Measurements from ENCODE around the gene HECTD2.
"Not testable (repeated sequence)": the region's sequence is repeated elsewhere in the genome, so short reads cannot be mapped to it uniquely, and the experiment has no call there.

Gene HECTD2, protein sequence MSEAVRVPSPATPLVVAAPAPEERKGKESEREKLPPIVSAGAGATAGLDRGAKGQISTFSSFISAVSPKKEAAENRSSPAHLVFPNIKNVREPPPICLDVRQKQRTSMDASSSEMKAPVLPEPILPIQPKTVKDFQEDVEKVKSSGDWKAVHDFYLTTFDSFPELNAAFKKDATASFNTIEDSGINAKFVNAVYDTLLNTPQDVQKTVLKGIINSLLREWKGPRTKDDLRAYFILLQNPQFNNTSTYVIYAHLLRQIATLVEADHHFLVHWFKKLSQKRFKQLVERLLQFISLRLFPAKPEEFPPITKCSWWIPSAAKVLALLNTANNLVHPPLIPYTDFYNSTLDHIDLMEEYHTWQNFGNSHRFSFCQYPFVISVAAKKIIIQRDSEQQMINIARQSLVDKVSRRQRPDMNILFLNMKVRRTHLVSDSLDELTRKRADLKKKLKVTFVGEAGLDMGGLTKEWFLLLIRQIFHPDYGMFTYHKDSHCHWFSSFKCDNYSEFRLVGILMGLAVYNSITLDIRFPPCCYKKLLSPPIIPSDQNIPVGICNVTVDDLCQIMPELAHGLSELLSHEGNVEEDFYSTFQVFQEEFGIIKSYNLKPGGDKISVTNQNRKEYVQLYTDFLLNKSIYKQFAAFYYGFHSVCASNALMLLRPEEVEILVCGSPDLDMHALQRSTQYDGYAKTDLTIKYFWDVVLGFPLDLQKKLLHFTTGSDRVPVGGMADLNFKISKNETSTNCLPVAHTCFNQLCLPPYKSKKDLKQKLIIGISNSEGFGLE

DNA sequence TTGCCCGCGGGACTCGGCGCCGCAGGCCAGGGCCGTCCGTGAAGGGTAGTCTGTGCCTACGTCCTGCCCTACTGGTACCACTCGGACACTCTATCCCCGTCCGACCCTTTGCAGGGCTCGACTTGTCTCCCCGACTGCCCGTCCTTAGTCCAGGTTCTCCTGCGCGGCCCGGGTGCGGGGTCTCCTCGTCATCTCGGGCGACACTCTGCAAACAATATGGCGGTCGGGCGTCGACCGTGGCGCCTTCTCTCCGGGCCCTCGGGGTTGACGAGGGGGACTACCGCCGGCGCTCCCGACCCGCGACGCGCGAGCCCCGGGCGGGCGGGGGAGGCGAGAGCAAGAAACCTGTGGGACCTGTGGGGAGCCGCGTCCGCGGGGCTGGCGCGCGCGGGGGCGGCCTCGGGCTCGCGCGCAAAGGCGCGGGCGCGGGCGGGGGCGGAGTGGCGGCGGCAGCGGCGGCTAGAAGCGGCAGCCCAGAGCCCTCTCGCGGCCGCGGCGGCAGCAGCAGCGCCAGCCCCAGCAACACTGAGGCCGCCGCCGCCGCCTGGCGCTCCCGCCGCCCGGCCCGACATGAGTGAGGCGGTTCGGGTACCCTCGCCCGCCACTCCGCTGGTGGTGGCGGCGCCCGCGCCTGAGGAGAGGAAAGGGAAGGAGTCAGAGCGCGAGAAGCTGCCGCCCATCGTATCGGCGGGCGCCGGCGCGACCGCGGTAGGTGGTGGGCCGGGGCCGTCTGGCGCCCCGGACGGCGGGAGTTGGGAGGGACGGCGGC, at the start of gene HECTD2:
Gene HECTD2 (plus strand): TSS at position 476 of the 769 bp plus-strand sequence. CDS start 95 bp downstream, at position 571.
- peak; percentile 84 for DNase-seq

DNA sequence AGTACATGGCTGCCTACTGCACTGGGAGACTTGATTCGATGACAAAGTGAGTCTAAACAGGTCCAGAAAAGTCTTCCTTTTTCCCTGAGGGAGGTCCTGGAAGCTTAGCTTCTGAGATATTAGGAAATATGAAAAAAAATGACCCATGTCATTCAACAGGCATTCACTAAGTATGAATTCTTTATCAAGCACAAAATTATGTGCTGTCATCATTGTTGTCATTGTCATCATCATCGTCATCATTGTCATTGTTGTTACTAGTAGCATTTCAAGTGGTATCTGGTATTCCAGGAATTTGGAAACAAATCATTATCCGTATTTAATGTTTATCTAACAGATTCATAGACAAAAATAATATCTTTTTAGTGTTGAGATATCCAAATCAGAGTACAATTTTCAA, 49.7 kb upstream of the HECTD2 start:
- no peak for DNase-seq

DNA sequence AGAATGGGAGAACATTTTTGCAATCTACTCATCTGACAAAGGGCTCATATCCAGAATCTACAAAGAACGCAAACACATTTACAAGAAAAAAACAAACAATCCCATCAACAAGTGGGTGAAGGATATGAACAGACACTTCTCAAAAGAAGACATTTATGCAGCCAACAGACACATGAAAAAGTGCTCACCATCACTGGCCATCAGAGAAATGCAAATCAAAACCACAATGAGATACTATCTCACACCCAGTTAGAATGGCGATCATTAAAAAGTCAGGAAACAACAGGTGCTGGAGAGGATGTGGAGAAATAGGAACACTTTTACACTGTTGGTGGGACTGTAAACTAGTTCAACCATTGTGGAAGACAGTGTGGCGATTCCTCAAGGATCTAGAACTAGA, 44.6 kb upstream of the HECTD2 start:
- DNase-seq, result not testable (repeated sequence)

DNA sequence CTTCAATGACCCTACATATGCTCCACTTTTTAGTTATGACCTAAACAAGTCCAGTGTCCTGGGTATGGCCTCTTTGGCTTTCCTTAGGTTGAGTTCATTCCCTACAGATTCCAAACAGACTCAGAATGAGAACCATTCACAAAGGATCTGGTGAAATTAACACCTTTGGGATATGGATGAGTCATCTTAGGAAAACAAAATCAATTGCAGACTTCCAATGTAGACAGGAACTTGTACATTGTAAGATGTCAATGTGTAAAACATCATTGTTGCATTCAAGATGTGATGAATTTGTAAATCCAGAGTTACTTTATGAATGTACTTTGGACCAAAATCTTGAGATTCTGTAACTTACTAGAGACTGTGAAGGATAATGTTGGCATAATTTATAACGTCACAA, 43.4 kb upstream of the HECTD2 start:
- no peak for DNase-seq

DNA sequence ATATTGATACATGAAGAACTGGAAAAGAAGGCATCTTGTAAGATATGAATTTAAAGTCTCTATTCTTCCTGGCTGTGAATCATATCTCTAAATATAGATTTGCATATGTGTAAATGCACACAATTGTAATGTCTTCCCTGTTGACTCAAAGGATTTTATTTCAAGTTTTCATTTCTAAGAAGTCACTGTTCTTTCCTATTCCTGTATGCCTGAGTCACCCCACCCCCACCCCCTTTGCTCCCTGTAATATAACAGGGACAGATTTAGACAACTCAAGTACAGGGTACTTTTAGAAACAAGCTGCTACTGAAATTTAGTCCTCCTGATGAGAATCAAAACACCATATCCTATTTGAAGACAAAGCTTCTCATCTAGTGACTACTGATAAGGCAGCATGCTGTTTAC, 43.0 kb upstream of the HECTD2 start:
- no peak for DNase-seq

DNA sequence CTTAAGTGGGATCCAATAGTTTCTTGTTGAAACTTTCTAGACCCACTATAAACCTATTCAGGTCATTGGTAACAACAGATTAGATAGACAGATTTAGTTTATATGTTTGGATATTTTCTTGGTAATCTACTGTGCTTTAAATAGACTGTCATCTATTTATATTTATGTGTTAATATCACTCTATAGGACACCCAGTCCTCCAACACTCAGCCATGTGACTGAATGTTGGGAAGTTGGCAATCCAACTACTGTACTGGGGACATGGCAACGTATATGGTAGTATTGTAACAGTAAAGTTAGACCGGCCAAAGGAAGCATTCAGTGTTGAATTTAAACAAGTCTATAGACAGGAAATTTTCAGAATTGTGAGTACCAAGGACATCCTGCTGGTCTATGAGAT, 42.6 kb upstream of the HECTD2 start:
- no peak for DNase-seq

DNA sequence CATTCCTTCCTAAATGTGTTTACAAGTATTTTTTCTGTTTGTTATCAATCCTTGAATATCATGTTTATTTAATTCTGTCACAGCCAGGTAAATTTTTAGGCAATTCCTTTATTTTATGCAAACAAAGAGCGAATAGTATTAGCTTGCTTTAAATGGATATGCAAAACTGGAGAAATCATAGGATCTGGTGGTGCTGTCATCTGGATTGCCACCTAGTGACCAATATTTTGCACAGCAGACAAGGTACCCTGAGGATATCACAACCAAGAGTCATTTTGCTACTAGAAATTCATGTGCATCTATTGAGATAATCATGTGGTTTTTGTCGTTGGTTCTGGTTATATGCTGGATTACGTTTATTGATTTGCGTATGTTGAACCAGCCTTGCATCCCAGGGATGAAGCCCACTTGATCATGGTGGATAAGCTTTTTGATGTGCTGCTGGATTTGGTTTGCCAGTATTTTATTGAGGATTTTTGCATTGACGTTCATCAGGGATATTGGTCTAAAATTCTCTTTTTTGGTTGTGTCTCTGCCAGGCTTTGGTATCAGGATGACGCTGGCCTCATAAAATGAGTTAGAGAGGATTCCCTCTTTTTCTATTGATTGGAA, 40.1 kb upstream of the HECTD2 start:
- not testable (repeated sequence) for DNase-seq

DNA sequence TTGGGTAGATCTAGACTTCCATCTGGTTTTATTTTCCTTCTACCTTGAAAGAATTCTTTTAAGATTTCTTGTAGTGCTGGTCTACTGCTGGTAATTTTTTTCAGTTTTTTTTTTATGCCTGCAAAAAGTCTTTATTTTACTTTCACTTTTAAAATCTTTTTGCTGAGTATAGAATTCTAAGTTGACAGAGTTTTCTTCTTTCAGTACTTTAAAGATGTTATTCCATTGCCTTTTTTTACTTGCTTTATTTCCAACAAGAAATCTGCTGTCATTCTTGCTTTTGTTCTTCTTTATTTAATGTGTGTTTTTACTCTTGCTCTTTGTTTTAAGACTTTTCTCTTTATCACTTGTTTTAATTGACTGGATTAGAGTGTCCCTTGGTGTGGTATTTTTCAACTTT, 36.1 kb upstream of the HECTD2 start:
- DNase-seq, result no peak

DNA sequence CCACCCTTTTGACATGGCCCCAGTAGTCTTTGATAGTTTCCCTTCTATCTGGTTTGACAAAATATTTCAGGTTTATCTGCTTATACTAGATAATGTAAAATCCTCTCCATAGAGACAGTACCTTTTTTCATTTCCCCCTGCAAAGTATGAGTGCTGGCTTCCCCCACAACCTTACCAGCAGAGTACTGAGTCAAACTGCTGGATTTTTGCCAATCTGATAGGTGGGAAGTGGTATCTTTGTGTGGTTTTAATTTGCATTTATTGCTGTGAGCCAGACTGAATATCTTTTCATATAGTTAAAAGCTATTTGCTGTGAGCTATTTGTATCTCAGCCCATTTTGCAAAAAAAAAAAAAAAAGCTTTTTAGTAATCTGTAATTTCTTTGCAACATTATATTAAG, 32.1 kb upstream of the HECTD2 start:
- no peak for DNase-seq

DNA sequence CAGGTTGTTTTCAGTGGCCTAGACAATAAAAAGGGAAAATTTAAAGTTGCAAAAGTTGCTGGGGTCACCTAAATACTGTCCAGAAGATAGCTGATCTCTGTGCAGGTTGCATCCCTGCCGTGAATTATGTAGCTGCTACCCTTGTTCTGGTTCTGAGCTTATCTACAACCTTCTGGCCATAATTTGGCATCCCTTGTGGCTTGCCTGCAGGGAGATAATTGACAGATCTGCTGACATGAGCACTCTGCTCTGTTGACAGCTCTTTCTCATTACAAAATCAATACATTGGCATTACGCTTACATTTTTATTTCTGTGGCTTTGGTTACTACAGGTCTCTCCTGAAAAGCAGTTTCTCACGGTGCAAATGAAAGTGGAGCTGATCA, 29.3 kb upstream of the HECTD2 start:
- DNase-seq, result no peak

DNA sequence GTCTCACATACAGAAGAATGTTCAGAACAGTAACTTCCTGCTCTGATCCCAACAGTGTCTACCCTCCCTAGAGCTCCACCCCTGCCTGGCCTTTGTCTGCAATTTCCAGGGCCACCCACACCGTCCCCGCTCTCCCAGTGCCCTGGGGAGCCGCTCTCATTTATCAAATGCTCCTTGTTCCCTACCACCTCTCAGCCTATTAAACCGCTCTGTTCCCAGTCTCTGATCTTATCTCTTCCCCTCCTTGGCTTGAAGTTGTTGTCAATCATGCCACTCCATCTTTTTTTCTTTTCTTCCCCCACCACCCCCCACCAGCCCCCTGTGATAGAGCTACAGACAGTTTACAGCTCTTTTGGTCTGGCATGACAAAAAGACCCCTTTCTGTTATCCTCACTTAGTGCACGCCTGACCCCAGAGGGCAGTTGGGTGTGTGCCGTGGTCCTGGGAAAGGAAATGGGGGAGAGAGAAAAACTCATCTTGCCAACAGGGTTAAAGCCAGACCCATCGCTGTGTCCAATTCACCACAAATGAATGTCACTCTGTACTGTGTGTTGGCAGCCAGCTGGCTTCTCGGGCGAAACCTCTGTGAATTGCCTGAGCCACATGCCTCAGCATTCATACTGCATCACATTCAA, 28.8 kb upstream of the HECTD2 start:
- DNase-seq, result no peak

DNA sequence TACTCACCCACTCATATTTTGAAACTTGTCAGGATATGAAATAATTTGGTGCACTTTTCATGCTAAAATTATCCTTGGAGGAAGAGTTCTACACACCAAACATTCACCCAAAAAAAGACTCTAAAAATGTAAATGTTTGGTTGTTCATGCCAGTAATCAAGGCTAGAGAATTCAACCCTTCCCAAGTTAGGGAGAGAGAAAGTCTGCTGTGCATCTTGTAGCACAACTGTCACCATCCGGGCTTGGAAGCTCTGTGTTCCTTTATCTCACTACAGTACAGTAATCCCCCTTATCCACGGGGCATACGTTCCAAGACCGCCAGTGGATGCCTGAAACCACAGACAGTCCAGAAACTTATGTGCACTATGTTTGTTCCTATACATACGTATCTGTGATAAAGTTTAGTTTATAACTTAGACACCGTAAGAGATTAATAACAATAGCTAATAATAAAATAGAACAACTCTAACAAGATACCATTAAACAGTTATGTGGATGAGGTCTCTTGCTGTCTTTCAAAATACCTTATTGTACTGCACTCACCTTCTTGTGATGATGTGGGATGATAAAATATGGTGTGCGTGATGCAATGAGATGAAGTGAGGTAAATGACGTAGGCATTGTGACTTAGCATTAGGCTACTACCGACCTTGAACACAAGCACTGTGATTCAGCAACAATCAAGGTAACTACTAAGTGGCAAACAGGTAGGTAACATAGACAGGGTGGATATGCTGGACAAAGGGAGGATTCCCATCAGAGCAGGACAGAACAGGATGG, 24.6 kb upstream of the HECTD2 start:
- DNase-seq, result no peak

DNA sequence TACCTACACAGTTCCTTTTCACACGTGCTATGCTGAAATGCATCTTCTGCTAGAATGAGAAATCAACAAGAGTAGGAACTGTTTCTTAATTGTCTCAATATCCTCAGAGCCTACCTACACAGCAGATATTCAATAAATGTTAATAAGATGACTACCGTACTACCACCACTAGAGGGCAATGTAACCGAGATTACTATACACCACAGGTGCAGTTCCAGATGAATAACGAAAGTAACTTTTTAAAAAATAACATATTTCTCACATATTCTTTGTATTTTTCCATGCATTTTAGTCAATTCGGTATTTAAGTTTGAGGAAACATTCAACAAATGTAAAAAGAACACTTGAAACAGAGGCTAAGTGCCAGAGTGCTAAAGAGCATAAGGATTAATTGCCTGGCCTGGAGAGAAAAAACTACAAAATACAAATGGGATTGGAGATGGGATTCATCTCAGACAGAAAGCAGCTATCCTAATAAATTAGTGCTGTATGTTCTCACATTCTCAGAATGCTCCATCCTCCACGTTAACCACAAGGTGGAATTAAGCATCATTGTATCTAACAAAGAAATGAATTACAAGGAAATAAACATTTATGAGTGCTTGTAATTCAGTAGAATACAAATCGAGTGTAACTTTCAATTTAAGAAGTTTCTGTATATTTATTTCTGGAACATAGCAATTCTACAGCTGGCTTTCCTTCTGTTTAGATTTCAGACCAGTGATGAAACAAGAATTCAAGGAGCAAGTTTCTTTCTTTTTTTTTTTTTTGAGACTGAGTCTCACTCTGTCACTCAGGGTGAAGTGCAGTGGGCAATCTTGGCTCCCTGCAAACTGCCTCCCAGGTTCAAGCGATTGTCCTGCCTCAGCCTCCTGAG, 20.3 kb upstream of the HECTD2 start:
- peak; percentile 21 for DNase-seq

DNA sequence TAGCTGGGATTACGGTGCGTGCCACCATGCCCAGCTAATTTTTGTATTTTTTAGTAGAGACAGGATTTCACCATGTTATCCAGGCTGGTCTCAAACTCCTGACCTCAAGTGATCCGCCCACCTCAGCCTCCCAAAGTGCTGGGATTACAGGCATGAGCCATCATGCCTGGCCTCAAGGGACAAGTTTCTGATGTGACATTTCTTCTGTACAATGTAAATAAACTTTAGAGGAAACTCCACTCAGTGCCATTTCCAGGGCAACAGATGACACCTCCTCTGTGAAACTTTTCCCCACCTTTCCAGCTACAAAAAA, 19.7 kb upstream of the HECTD2 start:
- DNase-seq, result not testable (repeated sequence)

DNA sequence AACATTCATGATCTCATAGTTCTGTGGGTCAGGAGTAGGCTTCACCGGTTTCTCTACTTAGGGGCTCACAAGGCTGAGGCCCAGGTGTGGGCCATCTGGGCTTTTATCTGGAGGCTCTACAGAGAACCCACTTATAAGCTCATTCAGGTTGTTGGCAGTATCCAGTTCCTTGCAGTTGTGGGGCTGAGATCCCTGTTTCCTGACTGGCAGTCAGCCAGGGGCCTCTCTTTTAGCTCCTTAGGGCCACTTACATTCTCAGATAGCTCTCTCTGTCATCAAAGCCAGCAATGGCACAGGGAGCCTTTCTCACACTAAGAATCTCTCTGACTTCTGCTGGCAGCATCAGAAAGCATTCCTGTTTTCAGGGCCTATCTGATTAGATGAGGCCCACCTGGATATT, 18.2 kb upstream of the HECTD2 start:
- DNase-seq, result no peak

DNA sequence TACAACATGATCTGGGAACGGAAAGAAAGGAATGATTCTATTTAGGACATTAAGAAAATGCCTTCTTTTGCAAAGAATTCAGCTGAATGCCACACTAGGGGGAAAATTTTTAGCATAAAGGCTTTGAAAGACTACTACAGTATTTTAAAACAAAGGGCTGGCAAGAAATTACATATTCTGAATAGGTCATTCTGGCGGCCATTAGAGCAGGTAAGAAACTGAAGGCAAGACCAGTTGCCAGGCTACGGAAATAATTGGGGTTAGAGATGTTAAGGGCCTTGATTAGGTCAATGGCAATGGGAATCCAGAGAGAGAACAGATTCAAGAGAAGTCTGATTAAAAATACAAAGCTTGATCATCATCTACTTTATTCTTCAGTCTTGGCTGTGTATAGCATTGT, 3.8 kb upstream of the HECTD2 start:
- DNase-seq, result no peak

DNA sequence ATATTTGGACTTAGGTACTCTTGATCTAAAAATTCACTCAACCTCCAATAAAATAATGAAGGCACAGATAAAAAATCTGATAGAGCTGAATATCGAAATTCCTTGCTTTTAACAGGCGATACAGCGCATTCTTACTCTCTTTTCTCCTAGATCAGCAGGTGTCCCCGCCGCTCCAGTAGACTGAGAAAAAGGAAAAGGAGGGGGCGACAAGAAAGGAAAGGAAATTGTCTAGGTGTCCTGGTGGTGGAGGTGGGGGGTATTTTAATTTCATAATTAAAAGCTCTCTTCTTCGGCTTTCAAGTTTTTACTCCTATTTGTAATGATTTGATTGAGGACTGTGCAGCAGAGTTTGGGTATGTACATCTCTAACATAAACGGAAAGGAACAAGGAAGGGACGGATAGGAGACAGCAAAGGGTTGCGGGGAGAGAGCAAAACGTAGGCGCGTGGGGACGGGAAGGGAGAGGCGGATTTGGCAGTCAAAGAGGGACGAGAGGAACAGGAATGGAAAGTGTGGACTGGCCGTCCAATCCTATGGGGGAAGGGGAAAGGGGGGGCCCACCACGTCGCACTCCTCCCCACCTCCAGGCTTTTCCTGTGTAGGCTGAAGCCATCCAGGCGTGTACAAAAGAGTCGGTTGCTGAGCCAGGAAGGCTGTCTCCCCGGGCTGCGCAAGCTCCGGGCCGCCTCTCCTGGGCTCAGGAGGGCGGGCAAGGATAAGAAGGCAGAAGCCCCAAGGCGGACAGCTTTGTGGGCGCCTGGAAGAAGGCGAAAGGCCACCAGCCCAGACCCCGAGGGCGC, 875 bp upstream of the HECTD2 start:
- peak; percentile 72 for DNase-seq

DNA sequence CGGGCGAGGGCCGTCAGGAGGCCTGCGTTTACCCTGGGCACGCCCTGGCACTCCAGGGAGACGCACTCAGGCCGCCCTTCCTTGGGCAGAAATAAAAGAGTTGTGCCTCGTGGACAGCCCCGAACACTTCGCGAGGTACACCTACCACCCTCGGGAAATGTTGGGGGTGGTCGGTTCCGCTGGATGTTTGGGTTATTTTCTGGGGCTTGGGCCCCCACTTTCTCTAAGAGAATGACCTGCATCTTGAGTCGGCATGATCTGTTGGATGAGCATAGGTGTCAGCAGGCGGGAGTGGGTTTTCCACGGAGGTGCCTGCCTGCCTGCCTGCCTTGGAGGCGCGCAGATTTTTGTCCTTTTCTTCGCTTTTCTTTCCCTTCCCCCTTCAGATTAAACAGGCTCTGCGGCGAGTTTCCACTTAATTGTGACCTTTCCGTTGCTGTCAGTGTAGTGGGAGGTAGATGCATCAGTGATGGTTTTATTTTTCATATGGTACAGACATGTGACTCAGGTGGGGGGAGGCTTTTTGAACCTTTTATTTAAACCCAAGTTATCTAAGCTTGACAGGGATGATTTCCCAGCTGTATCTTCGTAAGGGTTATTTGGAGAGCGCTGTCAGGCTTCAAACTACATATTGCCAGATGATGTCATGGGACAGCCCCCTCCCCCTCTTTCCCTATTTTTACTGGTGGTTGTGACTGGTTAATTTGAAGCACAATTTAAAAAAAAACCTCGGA, 661 bp downstream of the HECTD2 start:
- DNase-seq, result no peak

DNA sequence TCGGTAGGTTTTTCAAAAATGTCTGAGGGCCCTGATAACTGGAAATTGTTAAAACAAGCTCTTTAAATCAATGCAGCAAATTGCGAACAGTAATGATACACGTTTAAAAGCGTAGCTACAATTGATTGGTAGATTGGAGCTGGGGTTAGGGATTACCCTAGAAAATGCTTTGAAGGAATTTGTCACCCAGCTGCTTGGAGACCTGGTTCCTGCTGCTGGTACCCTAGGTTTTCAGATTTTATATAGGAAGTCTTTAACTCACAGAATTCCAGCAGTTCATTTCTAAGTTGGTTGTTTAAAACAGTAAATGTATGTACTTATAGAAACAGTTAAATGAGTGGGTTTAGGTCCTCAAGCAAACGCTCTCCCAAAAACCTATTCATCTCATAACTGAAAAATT, 1.5 kb downstream of the HECTD2 start:
- no peak for DNase-seq
